IPS-18c (cell line): ENCODE data around the gene ASXL1.

ENCODE experiments used
- H3K4me3 ChIP-seq: 2 replicates; pipeline ENCODE4 v1.7.0; 2013; ENCODE audit warnings: low read depth, mild to moderate bottlenecking, low read length, moderate library complexity; ENCODE audit not compliant: insufficient read depth
- H3K9me3 ChIP-seq: one replicate; pipeline ENCODE4 v1.6.1; 2013; ENCODE audit warnings: mild to moderate bottlenecking, low read length, moderate library complexity; ENCODE audit not compliant: control insufficient read depth, insufficient read depth

Gene ASXL1

GRCh38 chr20:32418376-32418775, 60.2 kb downstream of the ASXL1 start:
- Histone ChIP-seq H3K9me3 (no peaks in the 10 kb centered on the region), H3K4me3 (no peak overlapping the region)

DNA sequence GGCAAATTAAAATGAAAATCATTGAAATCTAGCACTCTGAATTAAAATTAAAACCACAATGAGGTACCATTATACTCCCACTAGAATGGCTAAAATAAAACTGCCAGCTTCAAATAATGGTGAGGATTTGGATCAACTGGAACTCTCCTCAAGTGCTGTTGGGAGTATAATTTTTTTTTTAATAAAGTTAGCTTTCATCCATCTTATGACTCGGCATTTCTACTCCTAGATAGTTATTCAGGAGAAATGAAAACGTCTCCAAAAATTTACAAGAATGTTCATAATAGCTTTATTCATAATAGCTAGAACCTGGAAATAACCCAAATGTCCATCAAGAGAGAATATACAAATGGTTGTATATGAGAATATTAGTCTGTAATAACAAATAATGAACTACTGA, 63.2 kb downstream of the ASXL1 start:
- H3K4me3 ChIP-seq: no peak overlapping the region
- no peaks in the 10 kb centered on the region for H3K9me3 ChIP-seq

- H3K9me3 ChIP-seq: no peaks in the 10 kb centered on the region
- H3K4me3 ChIP-seq: no peak overlapping the region
These were observed 69.9 kb downstream of the ASXL1 start for GRCh38 chr20:32427996-32428395.

DNA sequence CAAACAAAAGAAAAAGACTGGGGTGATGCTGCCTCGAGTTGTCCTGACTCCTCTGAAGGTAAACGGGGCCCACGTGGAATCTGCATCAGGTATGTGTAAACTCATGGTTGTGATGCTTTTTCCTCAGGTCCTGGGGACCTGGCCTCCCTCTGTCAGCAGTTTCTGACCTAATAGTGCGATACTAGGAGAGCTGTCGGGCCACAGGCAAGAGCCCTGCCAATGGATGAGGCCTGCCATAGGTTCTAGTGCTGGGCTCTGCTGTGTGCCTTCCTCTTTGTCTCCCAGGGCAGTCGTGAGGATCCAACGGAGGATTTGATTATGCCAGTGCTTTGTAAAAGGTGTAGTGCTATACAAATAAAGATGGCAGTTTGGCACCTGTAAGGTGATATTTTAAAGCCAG, 71.2 kb downstream of the ASXL1 start:
- Histone ChIP-seq H3K4me3 (no peak overlapping the region), H3K9me3 (no peaks in the 10 kb centered on the region)

DNA sequence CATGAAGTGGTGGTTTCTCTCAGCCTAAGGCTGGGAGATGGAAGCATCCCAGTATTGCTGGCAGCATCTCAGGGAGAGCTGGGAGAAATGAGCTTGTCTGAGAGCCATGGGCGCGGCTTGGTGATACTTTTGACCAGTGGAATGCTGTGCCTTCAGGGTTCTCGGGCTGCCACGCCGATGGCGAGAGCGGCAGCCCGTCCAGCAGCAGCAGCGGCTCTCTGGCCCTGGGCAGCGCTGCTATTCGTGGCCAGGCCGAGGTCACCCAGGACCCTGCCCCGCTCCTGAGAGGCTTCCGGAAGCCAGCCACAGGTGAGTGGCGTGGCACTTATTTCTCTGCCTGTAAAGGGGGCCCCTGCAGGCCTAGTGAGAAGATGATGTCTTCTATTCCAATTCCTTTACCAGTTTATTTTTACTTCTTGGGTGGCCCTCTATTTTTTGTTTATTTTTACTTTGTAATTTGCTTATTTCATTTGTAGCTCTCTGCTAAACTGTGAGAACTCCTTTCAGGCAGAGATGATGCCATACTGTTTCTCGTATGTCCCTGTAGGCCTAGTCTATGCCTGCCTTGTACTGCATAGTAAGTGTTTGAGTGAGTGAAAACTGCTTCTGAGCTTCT, 71.7 kb downstream of the ASXL1 start:
- no peaks in the 10 kb centered on the region for H3K9me3 ChIP-seq
- no peak overlapping the region for H3K4me3 ChIP-seq

GRCh38 chr20:32431457-32431856, 73.3 kb downstream of the ASXL1 start:
- H3K4me3 ChIP-seq: no peak overlapping the region
- no peaks in the 10 kb centered on the region for H3K9me3 ChIP-seq

GRCh38 chr20:32432277-32432676, 74.1 kb downstream of the ASXL1 start:
- Histone ChIP-seq H3K4me3 (no peak overlapping the region), H3K9me3 (no peaks in the 10 kb centered on the region)

DNA sequence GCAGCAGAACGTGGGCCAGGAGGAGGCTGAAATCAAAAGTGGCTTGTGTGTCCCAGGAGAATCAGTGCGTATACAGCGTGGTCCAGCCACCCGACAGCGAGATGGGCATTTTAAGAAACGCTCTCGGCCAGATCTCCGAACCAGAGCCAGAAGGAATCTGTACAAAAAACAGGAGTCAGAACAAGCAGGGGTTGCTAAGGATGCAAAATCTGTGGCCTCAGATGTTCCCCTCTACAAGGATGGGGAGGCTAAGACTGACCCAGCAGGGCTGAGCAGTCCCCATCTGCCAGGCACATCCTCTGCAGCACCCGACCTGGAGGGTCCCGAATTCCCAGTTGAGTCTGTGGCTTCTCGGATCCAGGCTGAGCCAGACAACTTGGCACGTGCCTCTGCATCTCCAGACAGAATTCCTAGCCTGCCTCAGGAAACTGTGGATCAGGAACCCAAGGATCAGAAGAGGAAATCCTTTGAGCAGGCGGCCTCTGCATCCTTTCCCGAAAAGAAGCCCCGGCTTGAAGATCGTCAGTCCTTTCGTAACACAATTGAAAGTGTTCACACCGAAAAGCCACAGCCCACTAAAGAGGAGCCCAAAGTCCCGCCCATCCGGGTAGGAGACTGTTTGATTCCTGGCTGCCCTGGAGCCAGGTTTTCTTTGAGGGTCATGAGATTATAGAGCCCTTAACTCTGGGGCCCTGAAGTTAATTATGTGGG, 75.3 kb downstream of the ASXL1 start:
- no peaks in the 10 kb centered on the region for H3K9me3 ChIP-seq
- no peak overlapping the region for H3K4me3 ChIP-seq

- Histone ChIP-seq H3K9me3 (no peaks in the 10 kb centered on the region), H3K4me3 (no peak overlapping the region)
These were observed 76.3 kb downstream of the ASXL1 start for GRCh38 chr20:32434434-32434833.

DNA sequence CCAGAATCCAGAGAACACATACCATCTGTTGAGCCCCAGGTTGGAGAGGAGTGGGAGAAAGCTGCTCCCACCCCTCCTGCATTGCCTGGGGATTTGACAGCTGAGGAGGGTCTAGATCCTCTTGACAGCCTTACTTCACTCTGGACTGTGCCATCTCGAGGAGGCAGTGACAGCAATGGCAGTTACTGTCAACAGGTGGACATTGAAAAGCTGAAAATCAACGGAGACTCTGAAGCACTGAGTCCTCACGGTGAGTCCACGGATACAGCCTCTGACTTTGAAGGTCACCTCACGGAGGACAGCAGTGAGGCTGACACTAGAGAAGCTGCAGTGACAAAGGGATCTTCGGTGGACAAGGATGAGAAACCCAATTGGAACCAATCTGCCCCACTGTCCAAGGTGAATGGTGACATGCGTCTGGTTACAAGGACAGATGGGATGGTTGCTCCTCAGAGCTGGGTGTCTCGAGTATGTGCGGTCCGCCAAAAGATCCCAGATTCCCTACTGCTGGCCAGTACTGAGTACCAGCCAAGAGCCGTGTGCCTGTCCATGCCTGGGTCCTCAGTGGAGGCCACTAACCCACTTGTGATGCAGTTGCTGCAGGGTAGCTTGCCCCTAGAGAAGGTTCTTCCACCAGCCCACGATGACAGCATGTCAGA, 77.4 kb downstream of the ASXL1 start:
- H3K4me3 ChIP-seq: no peak overlapping the region
- no peaks in the 10 kb centered on the region for H3K9me3 ChIP-seq

DNA sequence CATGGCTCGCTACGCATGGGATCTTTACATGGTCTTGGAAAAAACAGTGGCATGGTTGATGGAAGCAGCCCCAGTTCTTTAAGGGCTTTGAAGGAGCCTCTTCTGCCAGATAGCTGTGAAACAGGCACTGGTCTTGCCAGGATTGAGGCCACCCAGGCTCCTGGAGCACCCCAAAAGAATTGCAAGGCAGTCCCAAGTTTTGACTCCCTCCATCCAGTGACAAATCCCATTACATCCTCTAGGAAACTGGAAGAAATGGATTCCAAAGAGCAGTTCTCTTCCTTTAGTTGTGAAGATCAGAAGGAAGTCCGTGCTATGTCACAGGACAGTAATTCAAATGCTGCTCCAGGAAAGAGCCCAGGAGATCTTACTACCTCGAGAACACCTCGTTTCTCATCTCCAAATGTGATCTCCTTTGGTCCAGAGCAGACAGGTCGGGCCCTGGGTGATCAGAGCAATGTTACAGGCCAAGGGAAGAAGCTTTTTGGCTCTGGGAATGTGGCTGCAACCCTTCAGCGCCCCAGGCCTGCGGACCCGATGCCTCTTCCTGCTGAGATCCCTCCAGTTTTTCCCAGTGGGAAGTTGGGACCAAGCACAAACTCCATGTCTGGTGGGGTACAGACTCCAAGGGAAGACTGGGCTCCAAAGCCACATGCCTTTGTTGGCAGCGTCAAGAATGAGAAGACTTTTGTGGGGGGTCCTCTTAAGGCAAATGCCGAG, 78.2 kb downstream of the ASXL1 start:
- Histone ChIP-seq H3K4me3 (no peak overlapping the region), H3K9me3 (no peaks in the 10 kb centered on the region)

GRCh38 chr20:32436968-32437367, 78.8 kb downstream of the ASXL1 start:
- no peak overlapping the region for H3K4me3 ChIP-seq

DNA sequence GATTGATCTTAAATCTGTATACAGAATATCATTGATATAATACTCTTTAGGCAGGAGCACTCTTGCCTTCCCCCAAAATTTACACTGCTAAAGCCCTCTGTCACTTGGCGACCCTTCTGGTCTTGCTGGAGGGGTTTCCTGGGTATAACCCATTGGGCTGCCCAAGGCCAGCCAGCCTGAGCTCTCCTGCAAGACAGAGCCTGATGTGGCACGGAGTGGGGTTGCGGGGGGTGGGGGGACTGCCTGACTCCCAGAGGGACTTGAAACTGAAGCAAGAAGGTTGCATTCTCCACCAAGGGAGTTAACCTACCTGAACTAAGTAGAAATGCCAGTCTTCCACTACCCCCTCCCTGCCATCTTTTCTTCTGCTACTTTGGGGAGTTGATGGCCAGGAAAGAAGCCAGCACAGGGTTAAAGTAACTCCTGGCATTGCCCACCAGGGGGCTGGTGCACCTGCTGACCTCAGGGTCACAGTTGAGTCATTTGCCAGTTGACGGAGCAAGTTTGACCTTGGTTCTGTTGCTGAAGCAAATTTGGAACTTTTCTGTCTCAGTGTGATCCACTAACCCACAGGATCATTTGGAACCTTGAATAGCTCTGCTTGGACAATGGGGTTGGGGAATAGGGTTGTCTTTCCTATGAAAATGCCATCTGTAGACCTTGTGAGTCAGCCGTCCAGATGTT, 79.4 kb downstream of the ASXL1 start:
- no peak overlapping the region for H3K4me3 ChIP-seq
- H3K9me3 ChIP-seq: no peaks in the 10 kb centered on the region

More at GRCh38 chr20:32436968-32437367, 78.8 kb downstream of the ASXL1 start:
- H3K9me3 ChIP-seq: no peaks in the 10 kb centered on the region

GRCh38 chr20:32438331-32438858, 80.3 kb downstream of the ASXL1 start:
- Histone ChIP-seq H3K4me3 (no peak overlapping the region), H3K9me3 (no peaks in the 10 kb centered on the region)

GRCh38 chr20:32439132-32439829, 81.2 kb downstream of the ASXL1 start:
- no peaks in the 10 kb centered on the region for H3K9me3 ChIP-seq
- H3K4me3 ChIP-seq: no peak overlapping the region

DNA sequence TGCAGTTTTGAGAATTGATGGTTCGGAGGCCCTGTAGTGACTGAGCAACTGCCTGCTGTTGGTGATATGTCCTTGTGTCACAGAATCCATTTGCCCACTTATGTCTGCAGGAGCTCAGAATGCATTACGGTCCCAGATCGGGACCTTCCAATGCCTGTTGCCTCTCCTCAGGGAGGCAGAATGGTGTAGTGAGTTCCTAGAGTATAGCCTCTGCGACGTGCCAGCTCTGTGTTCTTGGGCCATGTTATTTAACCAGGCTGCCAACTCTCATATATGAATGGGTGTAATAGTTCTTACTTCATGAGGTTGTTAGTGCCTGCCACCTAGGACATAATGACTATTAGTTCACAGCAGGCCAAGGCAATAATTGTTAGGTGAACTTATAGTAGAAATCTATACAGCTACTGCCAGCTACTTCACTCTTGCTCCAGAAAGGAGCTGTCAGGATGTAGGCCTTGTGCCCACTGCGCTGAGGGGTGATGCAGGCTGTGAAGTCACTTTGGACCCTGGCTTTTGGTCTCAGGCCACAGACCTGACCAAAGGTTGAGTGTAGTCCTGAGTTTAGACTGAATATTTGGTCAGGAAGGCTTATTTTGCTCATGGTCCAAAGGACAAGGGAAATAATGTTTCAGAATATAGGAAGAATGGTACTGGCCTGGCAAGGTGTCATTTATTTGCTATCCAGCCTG, 82.1 kb downstream of the ASXL1 start:
- H3K4me3 ChIP-seq: no peak overlapping the region
- no peaks in the 10 kb centered on the region for H3K9me3 ChIP-seq
